Esophagus muscularis mucosa (tissue), 4 donors: ENCODE results near the gene DUSP22.

Experiments used
- CTCF ChIP-seq, 3 experiments: fragments of 200-600 bp in 2 of 3; fragments of 450-650 bp in 1 of 3; sonication (generic) in 2 of 3; IDR thresholded peaks; one replicate each; pipeline ENCODE4 v1.5.1; 2017 to 2019; ENCODE audit warnings: antibody characterized with exemption in 3 of 3, mild to moderate bottlenecking in 2 of 3, moderate library complexity in 1 of 3
- EP300 ChIP-seq: sonication (generic); formaldehyde crosslinking; IDR thresholded peaks from one replicate; pipeline ENCODE4 v1.6.1; 2017; ENCODE audit warnings: antibody characterized with exemption
- POLR2A ChIP-seq: fragments of 450-650 bp; IDR thresholded peaks from one replicate; pipeline ENCODE4 v1.6.1; 2017; ENCODE audit warnings: antibody characterized with exemption, moderate library complexity, mild to moderate bottlenecking, low read depth
- POLR2AphosphoS5 ChIP-seq, 2 donors: sonication (generic); formaldehyde crosslinking; IDR thresholded peaks; one replicate each; pipeline ENCODE4 v1.6.1; 2017; ENCODE audit warnings: antibody characterized with exemption in 2 of 2

GRCh38 chr6:288866-289265, 3.4 kb upstream of the DUSP22 start:
- TF ChIP-seq CTCF (IDR thresholded peaks at IDR 0.05) (no peak), POLR2A (no peak), POLR2AphosphoS5 (IDR thresholded peaks at IDR 0.05) (no peak), EP300 (no peak)
